ENCODE measurements around the gene ARAF. TPM values are rescaled to one million over a fixed set of nuclear protein-coding genes. Genes with fewer than 3 reads are reported as not detected.
"Not testable (repeated sequence)": the region's sequence is repeated elsewhere in the genome, so short reads cannot be mapped to it uniquely, and the experiment has no call there.

Gene ARAF
- total RNA-seq: 96.5 TPM

DNA sequence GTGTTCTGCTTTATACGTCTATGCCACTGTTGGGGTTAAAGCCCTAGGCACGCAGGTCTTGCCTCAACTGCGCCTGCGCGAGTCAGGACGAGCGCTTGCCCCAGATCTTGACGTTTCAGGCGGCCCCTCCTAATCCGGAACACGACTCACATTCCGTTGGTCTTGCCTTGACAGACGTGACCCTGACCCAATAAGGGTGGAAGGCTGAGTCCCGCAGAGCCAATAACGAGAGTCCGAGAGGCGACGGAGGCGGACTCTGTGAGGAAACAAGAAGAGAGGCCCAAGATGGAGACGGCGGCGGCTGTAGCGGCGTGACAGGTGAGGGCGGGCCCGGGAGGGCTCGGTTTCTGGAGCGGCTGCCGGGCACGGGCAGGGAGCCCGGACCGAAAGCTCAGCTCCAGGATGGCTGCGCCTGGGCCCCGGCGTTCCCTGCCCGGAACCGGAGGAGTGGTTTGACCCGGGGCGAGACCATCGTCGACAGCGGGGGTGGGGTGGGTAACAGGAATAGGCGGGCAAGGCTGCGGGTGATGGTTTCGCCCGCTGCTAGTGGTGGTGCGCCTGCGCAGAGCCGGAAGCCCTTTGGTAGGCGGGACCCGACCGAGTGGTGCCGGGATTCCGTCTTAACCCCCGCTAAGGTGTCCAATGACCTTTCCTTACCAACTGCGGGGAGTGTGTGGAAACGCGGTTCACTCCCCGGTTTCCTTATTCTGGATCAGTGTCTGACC lies at the start of gene ARAF:
ARAF (plus strand) TSS at position 272 of the 725 bp plus-strand sequence. CDS start 1,763 bp downstream, outside the sequence.
- DNase-seq (ENCODE audit: low spot score): peak; percentile 98

GRCh38 chrX:47512383-47512782 lies 48.6 kb upstream of the ARAF start:
- DNase-seq (ENCODE audit: low spot score): not testable (repeated sequence)

DNA sequence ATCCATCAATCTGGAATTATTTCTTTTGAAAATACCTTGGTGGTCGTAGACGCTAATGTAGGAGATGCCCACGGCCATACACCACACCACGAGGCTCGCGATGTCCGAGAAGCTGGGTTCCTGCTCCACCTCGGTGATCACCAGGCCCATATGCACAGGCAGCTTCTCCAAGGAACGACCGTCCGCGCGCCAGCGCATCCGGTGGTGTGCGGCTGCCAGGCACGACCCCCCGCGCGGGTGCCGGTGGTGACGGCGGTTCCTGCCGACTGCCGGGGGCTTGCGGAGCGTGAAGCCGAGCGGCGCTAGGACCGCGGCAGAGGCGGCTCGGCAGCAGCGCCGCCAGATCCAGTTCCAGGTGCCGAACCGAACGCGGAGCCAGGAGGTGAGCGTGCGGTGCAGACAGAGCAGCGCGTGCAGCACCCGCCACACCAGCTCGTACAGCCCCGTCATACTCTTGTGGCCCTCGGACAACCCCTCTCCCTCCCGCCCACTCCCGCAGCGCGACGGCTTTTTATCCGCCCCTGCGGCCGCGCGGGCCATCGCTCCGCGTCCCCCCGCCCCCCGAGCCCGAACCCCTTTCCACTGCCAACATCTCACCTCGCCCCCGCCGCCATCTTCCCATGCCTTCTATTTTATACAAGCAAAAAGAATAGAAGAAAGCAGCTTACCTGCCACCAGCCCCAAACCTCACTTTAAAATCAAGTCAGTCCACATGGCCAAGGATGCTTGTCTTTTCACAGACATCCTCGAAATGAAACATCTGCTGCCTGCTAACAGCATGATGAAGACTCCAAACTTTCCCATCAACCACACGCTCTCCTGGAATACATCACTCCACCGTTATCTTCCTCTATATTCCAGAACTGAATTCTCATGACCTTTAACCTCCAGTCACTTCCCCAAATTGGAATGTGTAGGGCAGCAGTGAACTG lies 47.7 kb upstream of the ARAF start:
- not testable (repeated sequence) for DNase-seq (ENCODE audit: low spot score)

GRCh38 chrX:47514533-47515235 lies 46.3 kb upstream of the ARAF start:
- no peak for DNase-seq (ENCODE audit: low spot score)

- no peak for DNase-seq (ENCODE audit: low spot score)
Measured at GRCh38 chrX:47515941-47516665, 44.9 kb upstream of the ARAF start.

DNA sequence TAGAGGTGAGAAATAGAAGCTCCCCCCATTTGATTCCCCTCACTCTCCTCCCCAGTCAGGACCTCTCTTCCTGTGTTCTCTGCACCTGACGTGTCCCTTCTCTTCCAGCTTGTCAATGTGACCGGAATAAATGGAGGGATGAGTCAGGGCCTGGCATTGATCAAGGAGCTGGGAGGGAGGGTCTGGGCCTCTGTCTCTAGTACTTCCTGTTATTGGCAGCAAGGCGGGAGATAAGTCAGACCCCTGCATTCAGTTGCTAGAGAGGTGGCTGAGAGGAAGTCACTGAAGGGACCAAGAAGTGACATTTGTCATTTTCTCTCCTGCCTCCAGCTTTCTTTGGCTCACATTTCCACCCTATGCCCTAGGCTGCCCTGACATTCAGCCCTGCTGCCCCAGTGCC lies 42.9 kb upstream of the ARAF start:
- no peak for DNase-seq (ENCODE audit: low spot score)

GRCh38 chrX:47523297-47523696 lies 37.7 kb upstream of the ARAF start:
- DNase-seq (ENCODE audit: low spot score): peak; percentile 83

GRCh38 chrX:47523713-47524166 lies 37.3 kb upstream of the ARAF start:
- no peak for DNase-seq (ENCODE audit: low spot score)

GRCh38 chrX:47529548-47529947 lies 31.5 kb upstream of the ARAF start:
- DNase-seq (ENCODE audit: low spot score): no peak

DNA sequence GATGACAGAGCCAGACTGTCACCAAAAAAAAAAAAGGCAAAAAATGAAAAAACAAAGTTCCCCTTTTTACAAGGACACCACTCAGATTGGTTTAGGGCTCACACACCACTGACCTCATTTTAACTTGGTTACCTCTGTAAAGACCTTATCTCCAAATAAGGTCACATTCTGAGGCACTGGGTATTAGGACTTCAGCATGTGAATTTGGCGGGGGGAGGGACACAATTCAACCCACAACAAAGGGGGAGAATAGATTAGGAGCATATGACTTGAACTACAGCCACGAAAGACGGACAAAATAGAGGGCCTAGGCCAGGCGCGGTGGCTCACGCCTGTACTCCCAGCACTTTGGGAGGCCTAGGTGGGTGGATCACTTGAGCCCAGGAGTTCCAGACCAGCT lies 31.0 kb upstream of the ARAF start:
- DNase-seq (ENCODE audit: low spot score): no peak

GRCh38 chrX:47539860-47540259 lies 21.1 kb upstream of the ARAF start:
- DNase-seq (ENCODE audit: low spot score): no peak

GRCh38 chrX:47540754-47541538 lies 20.1 kb upstream of the ARAF start:
- DNase-seq (ENCODE audit: low spot score): peak; percentile 81

DNA sequence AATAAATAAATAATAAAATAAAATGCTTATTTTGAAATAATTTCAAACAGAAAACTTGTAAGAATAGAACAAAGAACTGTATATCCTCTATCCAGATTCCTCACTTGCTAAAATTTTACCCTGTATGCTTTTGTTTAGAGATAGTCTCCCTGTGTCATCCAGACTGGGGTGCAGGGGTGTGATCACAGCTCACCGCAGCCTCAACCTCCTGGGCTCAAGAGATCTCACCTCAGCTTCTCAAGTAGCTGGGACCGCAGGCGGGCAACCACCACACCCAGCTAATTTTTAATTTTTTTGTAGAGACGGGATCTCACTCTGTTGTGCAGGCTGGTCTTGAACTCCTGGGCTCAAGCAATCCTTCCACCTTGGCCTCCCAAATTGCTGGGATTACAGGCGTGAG lies 17.5 kb upstream of the ARAF start:
- DNase-seq (ENCODE audit: low spot score): no peak

GRCh38 chrX:47556045-47556623 lies 4.9 kb upstream of the ARAF start:
- DNase-seq (ENCODE audit: low spot score): peak; percentile 90

GRCh38 chrX:47558436-47558835 lies 2.6 kb upstream of the ARAF start:
- DNase-seq (ENCODE audit: low spot score): no peak

DNA sequence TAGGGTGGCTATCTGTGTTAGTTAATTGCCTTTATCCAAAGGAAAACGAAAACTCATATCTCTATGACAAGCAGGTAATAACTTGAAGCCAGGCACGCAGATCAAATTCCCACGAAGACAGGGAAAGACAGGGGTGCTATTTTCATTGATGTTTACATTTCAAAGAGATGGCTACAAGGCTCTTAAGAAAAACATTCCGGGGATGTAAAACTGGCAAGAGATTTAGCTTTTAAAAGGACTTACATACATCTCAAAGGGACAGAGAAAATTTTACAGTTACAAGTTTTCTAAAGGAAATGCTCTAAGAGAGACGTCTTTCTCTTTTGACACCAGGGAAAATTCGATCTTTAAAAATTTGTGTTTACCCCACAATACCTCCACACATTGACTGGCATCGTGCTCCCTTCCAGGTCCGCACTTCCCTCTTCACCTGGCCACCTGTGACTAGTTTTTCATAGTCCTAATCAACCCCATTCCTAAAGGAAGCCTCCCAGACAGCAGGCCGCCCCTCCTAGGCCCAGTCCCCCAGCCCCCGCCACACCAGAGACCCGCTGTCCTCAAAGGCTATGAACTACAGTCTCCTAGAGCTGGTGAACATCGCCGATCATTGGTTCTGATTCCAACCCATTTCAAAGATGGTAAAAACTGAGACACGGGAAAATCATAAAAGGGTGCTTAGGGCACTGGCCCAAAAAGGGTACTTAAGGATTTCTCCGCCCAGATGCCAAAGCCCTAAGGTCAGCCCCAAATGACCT lies 649 bp upstream of the ARAF start:
- no peak for DNase-seq (ENCODE audit: low spot score)

- DNase-seq (ENCODE audit: low spot score): no peak
Measured at GRCh38 chrX:47561659-47562151, 700 bp downstream of the ARAF start.

GRCh38 chrX:47562615-47563243 lies 1.7 kb downstream of the ARAF start:
- no peak for DNase-seq (ENCODE audit: low spot score)

DNA sequence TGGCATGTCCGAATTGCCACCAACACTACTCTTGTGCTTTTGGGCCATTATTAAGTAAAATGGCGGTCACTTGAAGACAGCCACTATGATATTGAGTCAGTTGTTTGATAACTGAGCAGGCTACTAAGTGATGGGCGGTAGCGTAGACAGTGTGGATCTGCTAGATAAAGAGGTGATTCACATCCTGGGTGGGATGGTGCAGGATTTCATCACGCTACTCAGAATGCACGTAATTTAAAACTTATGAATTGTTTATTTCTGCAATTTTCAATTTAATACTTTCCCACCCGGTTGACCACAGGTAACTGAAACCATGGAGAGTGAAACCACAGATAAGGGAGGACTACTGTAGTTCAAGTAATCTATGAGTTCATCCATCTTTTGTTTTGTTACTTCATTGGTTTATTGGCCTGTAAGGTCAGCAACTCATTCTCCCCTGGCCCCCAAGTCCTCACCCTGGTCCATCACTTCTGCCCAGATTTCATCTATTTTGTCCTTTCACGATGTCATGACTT lies 2.9 kb downstream of the ARAF start:
- DNase-seq (ENCODE audit: low spot score): no peak

Data from mucosa of gallbladder (tissue), 1 donor.